Activated CD8-positive, alpha-beta memory T cell treated with anti-CD3 and anti-CD28 coated beads for 1 hour (primary cell): ENCODE data around the gene KREMEN2.
"Not testable (repeated sequence)": the region's sequence is repeated elsewhere in the genome, so short reads cannot be mapped to it uniquely, and the experiment has no call there.

Source experiments
- DNase-seq, 2 donors: peaks; one replicate each; pipeline ENCODE4 v3.0.0-alpha.2; 2020; ENCODE audit warnings: low read depth in 1 of 2; ENCODE audit errors: extremely low read depth in 1 of 2

The KREMEN2 gene

DNA sequence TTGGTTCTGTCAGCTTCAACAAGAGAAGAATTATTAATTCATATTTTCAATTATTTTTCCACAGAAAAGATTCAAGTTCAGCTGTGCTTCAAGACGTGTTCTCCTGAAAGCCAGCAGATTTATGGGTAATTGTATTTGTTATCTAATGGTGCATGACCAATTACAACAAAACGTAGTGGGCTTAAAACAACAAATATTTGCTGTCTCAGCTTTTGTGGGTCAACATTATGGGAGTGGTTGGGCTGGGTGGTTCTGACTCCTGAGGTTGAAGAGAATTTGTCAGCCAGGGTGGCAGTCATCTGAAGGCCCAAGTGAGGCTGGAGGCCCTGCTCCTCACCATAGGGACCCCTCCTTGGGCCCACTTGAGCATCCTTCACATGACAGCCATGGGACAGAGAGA lies 24.1 kb upstream of the KREMEN2 start:
- no peak for DNase-seq

DNA sequence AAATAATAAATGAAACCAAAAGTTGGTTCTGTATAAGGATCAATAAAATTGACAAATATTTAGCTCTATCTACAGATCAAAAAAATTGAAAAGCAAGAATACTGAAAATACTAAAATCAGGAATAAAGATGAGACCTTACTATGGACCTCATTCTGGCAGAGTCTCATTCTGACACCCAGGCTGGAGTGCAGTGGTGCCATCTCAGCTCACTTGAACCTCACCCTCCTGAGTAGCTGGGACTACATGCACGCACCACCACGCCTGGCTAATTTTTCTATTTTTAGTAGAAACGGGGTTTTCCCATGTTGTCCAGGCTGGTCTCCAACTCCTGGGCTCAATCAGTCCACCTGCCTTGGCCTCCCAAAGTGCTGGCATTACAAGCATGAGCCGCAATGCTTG lies 22.0 kb upstream of the KREMEN2 start:
- no peak for DNase-seq

DNA sequence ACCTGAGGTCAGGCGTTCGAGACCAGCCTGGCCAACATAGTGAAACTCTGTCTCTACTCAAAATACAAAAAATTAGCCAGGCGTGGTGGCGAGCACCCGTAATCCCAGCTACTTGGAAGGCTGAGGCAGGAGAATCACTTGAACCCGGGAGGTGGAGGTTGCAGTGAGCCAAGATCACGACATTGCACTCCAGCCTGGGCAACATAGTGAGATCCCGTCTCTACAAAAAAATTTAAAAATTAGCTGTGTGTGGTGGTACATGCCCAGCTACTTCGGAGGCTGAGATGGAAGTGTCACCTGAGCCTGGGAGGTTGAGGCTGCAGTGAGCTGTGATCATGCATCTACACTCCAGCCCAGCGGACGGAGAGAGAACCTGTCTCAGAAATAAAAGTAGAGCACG lies 20.4 kb upstream of the KREMEN2 start:
- DNase-seq = not testable (repeated sequence)

DNA sequence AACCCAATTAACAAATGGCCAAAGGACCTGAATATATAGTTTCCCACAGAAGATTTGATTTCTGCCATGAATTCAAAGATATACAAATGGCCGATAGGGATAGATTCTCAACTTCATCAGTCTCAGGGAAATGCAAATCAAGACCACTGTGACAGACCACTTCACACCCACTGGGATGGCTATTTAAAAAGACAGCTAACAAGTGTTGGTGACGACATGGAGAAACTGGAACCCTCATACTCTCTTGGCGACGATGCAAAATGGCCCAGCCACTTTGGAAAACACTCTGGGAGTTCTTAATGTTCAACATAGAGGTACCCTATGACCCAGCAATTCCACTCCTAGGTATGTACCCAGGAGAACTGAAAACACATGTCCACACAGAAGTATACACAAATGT lies 17.4 kb upstream of the KREMEN2 start:
- DNase-seq = no peak

DNA sequence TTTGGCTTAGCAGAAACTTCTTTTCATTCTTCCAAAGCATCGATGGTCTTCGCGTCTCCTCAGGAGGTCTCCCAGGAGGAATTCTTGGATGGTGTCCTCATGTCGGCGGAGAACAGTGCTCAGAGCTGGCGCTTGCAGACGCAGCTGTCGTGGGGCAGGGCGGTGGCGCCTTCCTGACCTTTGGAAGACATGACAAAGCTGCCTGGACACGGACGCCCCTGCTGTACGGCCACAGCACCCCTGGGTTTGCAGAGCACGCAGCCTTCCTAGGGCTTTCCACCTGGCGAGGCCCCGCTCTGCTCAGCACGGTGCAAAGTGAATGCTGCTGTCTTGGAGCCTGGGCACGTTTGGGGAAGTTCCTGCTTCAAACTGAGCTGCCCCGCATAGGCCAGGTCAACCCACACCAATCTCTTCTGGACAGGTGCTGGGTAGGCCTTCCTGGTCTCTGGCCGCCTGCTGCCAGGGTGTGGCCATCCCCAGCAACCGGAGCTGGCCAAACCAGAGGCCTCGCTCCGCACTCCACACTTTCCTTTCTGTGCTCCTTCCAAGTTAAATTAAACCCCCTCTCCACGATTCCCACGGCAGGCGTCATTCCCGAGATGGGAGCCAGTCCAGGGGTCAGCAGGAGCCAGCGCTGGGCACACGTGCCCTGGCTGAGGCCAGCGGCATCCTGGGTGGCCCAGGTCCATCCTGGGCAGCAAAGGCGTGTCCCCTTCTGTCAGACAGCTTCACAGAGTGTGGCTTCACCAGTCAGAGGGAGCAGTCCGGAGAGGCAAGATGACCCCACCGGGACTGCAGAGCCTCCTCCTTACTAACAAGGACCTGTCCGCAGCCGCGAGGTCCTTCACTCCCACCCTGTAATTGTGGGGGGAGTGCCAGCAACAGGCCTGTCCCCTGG lies 15.0 kb upstream of the KREMEN2 start:
- no peak for DNase-seq

DNA sequence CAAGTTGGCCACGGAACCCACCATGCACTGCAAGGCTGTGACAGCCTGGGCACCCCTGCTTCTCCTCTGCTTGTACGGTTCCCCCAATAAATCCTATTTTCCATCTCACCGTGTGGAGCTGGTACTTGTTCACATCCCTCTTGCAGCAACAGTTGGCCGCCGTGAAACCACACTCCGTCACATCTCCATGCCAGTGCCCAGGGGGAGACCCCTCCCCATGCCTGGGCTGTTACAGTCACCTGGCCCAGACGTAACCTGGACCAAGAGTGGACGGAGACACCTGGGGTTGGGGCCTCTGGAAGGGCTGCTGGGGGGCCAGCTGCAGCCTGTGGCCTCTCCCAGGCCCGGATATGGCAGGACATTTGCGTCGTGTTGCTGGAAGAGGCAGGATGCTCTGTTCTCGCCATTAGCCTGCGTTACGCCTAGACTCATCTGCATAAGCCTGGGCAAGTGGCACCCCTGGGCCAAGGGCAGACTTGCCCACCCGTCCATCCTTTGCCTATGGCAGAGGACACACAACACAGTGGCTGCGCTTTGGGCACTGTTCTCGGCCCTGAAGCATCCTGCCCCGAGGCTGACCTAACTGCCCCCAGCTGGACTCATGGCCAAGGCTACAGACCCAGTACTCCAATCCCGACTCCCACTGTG lies 14.2 kb upstream of the KREMEN2 start:
- no peak for DNase-seq

DNA sequence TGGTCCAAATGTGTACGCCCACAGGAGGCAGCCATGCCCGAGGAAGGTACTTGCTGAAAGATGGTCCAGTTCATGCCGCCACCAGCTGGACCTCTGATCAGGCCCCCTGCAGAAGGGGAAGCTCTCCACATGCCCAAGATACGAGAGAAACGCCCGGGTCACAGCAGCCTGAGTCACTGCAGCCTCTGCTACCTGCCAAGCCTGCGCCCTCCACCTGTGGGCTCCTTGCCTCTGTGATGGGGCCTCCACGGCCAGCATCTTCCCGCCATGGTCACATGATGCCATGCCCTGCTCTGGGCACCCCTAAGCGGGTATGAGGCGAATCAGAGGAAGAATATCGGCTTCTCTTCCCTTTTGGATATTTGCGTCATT lies 13.7 kb upstream of the KREMEN2 start:
- DNase-seq = no peak

DNA sequence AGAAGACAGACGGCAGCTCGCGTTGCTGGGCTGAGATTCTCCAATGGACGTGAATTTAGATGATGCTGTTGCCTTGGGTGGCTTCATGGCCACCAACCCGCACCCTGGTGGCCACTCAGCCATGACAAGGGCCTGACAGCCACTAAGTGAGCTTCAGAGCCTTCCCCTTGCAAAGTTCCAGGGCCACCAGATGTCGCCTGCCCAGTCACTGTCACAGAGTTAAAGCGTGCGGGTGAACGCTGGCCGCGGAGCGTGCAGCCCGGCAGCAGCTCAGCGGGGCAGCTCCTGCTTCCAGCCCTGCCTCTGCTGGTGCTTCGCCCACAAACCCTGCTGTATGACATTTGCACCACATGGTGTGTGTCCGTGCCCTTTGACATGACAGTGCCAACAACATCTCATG lies 13.3 kb upstream of the KREMEN2 start:
- DNase-seq = no peak

DNA sequence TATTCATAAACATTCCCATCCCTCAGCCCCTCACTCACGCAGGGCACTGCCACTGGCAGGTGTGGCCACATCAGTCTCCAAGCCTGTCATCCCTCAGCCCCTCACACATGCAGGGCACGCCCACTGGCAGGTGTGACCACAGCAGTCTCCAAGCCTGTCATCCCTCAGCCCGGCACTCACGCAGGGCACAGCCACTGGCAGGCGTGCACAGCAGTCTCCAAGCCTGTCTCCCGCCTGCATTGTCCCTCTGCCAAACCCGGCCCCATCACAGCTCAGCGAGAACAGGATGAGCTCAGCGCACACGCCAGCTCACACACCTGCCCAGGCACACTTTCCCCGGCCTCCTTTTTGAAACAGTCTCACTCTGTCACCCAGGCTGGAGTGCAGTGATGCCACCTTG lies 11.4 kb upstream of the KREMEN2 start:
- DNase-seq = no peak

DNA sequence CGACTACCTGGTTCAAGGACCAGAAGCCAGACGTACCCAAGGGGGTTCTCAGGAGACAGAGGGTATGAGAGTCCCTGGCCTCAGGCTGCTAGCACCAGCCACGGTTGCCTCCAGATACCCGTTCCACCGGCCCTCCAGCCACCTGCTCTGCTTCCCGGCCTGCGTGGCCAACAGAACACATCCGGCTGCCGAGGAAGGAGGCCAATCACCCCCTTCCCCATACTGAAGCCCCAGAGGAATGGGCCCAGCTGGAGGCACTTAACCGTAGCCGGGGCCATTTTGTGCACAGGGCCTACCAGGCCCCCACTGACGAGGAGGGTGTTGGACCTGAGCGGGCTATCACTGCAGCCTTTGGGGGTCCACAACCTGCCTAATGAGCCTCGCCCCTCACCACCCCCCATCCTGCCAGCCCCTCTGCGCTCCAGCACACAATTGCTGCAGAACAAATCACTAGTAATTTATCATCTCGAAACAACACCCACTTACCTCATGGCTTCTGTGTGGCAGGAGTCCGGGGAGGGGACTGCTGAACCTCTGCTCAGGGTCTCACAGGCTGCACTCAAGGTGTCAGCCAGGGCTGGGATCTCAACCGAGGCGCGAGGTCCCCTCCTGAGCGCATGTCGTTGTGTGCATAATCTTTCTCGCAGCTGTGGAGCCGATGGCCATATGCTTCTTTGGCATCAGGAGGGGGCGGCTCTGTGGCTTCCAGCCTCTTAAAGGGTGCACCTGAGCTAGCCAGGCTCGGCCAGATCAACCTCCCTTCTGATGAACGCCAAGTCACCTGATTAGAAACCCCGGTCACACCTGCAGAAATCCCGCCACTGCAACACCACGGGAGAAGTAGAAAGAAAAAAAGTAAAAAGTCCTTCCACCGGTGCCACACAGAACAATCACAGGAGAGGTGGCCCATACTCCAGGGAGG lies 10.1 kb upstream of the KREMEN2 start:
- DNase-seq = no peak

DNA sequence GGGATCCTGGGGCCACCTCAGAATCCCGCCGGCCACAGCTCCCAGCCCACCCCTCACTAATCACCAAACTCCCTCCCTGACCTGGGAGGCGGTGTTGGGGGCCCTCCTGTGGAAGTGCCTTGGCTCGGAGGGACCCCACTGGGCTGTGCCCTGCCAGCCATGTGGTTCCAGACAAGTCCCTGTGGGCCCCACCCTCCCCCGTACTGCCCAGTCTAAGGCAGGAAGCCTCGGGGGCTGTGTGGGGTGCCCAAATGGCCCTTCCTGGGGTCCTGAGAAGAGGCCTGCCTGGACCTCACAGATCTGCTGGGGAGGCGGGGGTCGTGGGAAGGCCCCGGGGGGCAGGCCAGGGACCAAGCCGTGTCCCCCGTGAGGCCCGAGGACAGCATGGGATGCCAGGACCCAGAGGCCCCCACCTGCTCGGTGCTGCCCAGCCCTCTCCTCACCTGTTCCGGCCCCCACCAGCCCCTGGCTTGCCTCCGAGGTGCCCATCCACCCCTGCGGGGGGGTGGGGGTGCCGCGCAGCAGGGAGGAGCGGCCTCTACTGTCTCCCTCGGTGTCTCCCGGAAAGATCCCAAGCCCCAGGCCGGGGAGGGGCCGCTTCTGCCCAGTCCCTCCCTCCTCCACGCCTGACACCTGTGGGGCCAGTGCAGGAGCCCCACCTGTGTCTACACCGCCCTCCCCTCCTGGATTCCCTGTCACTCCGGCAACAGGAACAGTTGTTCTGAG lies 9.3 kb upstream of the KREMEN2 start:
- no peak for DNase-seq

DNA sequence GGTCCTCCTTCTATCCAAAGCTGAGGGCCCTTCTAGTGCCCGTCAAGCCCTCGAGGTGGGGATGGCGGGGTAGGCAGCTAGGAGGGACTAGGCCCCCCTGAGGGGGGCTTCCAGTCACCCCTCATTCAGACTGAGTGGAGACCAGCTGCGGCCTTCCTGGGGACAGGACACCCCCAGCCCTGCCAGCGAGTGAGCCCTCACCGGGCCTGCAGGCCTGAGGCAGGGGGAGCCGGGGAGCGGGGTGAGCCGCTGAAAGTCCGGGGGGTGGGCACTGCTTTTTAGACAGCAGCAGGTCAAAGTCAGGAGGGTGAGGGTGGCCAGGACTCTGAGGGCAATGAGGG lies 8.7 kb upstream of the KREMEN2 start:
- DNase-seq = no peak

DNA sequence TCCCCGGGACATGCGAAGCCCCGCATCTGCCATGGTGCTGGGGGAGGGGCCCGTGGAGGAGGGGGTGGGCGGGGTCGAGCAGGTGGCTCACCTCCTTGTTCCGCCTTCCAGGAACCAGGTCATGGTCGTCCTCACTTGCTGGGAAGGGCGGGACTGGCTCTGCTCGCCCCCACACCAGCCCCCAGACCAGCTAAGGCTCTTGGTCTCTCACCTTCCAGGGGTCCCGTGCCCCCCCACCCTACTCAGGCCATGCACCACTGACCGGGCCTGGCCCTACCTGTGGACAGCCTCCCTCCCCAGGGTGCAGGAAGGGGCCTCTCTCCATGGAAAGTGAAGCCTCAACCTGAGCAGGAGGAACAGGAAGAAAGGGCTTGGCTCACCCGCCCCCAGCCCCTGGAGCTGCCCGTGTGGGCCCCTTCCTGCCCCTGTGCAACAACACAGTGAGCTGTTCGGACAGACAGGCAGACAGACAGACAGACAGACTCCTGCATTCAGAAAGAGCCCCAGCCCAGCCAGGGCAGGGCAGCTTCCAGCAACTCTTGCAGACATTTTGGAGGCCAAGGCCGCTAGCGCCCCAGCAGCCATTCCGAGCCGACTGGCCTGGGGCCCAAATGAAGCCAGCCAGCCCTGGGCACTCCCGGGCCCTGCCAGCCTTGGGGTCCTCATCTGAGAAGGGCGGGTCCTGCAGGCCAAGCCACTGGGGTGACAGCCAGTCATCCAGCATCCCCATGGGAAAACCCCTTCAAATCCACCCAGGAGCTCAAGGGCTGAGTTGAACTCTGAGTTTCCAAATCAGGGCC lies 8.1 kb upstream of the KREMEN2 start:
- no peak for DNase-seq

DNA sequence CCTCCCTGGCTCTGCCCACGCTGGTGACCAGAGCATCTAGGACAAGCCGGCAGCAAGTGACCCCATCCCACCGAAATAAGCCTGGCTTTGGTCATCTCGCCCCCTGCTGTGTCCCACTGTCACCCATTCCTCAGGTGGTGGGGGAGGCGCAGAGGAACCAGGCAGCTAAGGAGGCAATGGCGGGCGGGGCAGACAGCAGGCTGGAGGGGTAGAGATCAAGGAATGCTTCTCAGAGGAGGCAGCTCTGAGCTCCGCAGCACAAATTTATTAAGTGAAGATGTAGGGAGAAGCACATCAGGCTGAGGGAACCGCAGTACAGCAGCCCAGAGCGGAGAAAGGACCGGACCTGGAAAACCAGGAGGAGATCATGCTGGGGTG lies 7.5 kb upstream of the KREMEN2 start:
- no peak for DNase-seq

DNA sequence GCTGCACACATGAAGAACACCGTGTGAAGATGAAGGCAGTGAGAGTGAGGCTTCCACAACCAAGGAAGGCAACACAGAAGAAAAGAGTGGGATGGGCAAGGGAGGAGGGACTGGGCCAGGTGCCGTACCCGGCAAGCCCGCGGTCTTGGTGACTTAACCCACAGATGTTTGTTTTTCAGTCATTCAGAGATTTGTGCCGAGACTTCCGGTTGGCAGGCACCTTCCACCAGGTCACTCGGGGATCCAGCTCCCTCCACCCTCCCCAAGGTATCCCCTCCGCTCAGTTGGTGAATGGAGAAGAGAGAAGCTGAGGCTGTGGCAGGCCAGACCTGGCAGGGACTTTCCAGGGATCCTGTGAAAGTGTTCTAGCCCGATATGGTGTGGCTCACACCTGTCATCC lies 4.9 kb upstream of the KREMEN2 start:
- DNase-seq = no peak

DNA sequence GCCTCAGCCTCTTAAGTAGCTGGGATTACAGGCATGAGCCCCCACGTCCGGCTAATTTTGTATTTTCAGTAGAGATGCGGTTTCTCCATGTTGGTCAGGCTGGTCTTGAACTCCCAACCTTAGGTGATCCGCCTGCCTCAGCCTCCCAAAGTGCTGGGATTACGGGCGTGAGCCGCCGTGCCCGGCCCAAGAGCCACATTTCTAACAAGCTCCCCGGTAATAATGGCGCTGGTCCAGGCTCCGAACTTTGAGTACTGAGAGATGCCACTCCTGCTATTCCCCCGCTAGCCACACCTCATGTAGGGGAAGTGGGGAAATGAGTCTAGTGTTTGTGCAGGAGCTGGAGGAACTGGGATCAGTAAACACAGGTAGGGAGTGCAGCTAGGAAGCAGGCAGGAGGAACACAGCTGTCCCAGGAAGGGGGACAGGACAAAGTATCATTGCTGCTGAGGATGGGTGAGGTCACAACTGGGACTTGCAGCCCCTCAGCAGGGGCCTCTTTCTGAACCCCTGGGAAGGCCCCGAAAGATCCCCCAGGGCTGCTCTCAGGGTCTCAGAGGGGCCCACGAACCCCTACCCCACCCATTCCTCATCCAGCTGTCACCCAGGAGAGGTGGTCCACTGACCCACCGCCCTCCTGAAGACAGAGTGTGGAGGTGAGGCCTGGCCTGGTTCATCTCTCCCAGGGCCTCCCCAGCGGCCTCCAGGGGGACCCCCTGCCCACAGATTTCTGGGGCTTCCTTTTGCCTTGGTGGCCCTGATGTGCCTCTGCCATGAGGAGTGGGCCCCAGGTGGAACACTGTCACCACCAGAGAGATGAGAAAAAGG lies 3.7 kb upstream of the KREMEN2 start:
- no peak for DNase-seq

DNA sequence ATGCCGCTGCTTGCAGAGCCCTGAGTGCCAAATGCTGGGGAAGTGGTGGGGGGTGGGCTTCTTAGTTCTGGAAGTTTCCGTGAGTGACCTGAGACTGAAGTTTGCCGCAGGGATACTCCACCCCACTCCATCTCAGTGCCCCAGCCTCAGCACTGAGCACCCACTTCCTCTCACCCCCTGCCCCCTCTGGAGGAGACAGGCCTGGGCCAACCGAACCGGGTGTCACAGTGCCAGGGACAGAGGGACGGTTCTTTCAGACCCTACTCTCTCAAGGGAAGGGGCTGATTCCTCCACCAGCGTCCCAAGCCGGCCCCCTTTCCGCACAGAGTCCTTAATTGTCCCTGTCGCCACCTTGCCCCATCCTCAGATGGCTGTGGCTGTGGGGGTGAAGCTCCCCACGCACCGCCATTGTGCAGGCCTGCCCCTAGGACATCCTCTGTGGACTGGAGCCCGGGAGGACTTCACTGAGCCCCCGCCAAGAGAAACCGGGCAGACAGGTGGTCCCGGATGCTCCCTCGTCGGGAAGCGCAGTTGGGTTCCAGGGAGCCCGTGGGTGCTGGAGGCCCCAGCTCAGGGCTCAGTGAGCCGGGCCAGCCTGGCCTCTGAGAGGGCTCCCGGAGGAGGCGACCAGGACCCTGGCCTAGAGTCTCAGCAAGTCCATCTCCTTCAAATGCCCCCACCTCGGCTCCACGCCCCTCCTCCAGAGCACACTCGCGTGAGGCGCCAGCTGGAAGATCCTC lies 1.6 kb upstream of the KREMEN2 start:
- no peak for DNase-seq

DNA sequence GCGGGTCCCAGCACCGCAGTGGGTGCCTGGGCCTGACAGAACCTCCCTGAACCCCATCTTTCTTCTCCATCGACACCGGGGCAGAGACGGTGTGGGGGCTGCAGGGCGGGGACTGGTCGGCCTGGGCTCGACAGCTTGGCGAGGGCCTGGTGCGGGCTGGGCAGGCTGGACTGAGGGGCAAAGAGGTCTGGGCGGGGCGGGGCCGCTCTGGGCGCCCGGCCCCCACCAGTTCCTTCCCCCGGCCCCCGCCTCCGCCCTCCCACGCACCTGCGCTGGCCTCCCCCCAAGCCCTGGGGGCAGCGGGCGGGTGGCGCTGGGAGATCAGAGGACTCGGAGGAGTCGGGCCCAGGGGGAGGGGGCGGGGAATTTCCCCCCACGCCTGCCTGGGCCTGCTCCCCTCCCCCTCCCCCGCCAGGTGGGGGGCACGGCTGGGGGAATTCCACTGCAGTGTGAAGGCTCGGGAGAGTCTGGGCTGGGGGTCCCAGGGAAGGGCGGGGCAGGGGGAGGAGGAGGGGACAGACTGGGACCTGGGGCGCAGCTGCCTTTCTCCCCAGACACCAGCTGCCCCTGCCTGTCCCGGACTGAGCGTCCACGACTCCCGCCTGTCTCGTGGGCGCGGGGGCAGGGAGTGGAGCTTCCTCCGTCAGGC lies 877 bp upstream of the KREMEN2 start:
- no peak for DNase-seq
